ENCODE results near the gene ACP4.

DNA sequence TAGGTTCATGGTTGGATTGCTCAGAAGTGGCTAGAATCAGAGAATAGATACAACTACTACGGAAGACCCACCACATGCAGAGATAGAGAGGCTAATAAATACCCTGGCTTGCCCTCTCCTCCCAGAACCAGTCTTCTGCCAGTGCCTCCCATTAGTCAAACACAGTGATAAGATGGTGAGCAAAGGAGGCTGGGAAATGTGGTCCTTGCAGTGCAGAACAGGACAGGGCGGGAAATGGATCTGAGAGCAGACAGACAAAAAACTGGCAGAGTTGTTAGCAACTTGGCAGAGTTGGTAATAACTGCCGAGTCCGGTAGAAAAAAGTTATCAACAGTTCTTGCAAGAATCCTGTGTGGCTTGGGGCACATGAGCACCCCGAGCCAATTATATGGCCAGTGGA is 24.7 kb downstream of the ACP4 start:
- TF ChIP-seq, protein P1, sequence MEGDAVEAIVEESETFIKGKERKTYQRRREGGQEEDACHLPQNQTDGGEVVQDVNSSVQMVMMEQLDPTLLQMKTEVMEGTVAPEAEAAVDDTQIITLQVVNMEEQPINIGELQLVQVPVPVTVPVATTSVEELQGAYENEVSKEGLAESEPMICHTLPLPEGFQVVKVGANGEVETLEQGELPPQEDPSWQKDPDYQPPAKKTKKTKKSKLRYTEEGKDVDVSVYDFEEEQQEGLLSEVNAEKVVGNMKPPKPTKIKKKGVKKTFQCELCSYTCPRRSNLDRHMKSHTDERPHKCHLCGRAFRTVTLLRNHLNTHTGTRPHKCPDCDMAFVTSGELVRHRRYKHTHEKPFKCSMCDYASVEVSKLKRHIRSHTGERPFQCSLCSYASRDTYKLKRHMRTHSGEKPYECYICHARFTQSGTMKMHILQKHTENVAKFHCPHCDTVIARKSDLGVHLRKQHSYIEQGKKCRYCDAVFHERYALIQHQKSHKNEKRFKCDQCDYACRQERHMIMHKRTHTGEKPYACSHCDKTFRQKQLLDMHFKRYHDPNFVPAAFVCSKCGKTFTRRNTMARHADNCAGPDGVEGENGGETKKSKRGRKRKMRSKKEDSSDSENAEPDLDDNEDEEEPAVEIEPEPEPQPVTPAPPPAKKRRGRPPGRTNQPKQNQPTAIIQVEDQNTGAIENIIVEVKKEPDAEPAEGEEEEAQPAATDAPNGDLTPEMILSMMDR (IDR thresholded peaks at IDR 0.05): no peak
- TF ChIP-seq POLR2A (IDR thresholded peaks at IDR 0.05): no peak

Measured in testis (tissue), 2 donors.